ENCODE results near the gene KSR2. TPM values are rescaled to one million over a fixed set of nuclear protein-coding genes. Genes with fewer than 3 reads are reported as not detected.

The KSR2 gene
- total RNA-seq, 1 experiment from 2014 or later: 2.0 TPM

- ChIA-PET CTCF (no interaction called here), POLR2A (ENCODE audit: unreplicated experiment) (no interaction called here)
- intact Hi-C loops (cut with micrococcal nuclease; ENCODE audit: unreplicated experiment): no loop called here
- no peaks in the 10 kb centered on the region for H3K36me3 ChIP-seq (ENCODE audit: low read depth)
- H3K79me2 ChIP-seq (ENCODE audit: low read depth): no peaks in the 10 kb centered on the region
- no peak overlapping the region for H3K4me3 ChIP-seq
- BruUV-seq (replicated peaks): no TSS peak
- no peaks in the 10 kb centered on the region for H4K20me1 ChIP-seq (ENCODE audit: insufficient read depth)
- no peaks in the 10 kb centered on the region for H3K4me1 ChIP-seq (replicated peaks; ENCODE audit: insufficient read depth)
- no peak for DNase-seq
- peaks cover 36% of the 10 kb centered on the region for H3K27me3 ChIP-seq (ENCODE audit: insufficient read depth, low read depth)
- no peaks in the 10 kb centered on the region for H3K9me3 ChIP-seq (ENCODE audit: insufficient read depth, low read depth)
- no peak overlapping the region for H2AFZ ChIP-seq
- H3F3A ChIP-seq (ENCODE audit: insufficient read depth, low read depth): no peaks in the 10 kb centered on the region
- TF ChIP-seq CTCF (conservative IDR thresholded peaks at IDR 0.05): no peak
- no peak for TF ChIP-seq EZH2 (IDR thresholded peaks at IDR 0.05; ENCODE audit: low read depth)
- no peaks in the 10 kb centered on the region for H3K9me2 ChIP-seq (ENCODE audit: insufficient read depth)
- no peak overlapping the region for H3K4me2 ChIP-seq
- H3K27ac ChIP-seq: no peak overlapping the region
These were observed 405.1 kb downstream of the KSR2 start for GRCh38 chr12:117563706-117564105.

DNA sequence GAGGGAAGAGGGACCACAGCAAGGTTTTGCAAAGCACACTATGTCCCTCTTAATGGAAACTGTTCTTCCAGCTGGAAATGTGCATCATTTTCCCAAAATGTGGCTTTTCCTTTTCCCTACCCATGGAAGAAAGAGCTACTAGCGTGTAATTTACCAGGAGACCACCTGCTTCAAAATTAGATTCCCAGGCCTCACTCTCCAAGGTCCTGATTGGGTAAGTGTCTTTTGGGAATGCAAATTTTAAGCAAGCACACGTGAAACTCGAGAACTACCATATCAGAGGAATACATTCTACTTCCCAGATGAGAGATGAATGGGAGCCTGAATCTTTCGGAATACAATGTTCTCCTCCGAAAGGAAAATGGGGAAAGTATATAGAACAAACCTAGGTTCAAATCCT is 405.8 kb downstream of the KSR2 start:
- Histone ChIP-seq H3K4me2 (no peak overlapping the region), H4K20me1 (ENCODE audit: insufficient read depth) (no peaks in the 10 kb centered on the region), H3K9me3 (ENCODE audit: insufficient read depth, low read depth) (no peaks in the 10 kb centered on the region), H3K9me2 (ENCODE audit: insufficient read depth) (no peaks in the 10 kb centered on the region), H3K36me3 (ENCODE audit: low read depth) (no peaks in the 10 kb centered on the region), H3K79me2 (ENCODE audit: low read depth) (no peaks in the 10 kb centered on the region), H3K27ac (no peak overlapping the region), H2AFZ (no peak overlapping the region), H3K27me3 (ENCODE audit: insufficient read depth, low read depth) (peaks cover 30% of the 10 kb centered on the region), H3K4me3 (no peak overlapping the region), H3K4me1 (replicated peaks; ENCODE audit: insufficient read depth) (no peaks in the 10 kb centered on the region), H3F3A (ENCODE audit: insufficient read depth, low read depth) (no peaks in the 10 kb centered on the region)
- BruUV-seq (replicated peaks): no TSS peak
- CTCF ChIA-PET: no interaction called here
- POLR2A ChIA-PET (ENCODE audit: unreplicated experiment): no interaction called here
- no peak for DNase-seq
- TF ChIP-seq CTCF (conservative IDR thresholded peaks at IDR 0.05) (no peak), EZH2 (IDR thresholded peaks at IDR 0.05; ENCODE audit: low read depth) (no peak)
- intact Hi-C loops (cut with micrococcal nuclease; ENCODE audit: unreplicated experiment): no loop called here

DNA sequence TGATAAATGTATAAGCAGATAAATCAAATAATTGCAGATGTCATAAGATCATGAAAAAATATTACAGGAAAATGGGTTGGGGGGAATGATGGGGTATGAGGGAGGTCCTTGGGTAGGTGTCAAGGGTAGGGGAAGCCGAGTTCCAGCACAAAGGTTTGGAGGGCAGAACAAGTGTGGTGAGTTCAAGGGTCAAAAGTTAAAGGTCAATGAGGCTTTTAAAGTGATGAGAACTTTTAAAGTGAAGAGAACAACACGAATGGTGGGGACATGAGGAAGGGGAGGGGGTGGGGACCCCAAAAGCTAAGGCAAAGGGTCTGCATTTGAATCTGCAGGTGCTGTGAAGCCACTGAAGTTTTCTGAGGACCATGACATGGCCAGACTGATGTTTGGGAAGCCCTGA is 406.8 kb downstream of the KSR2 start:
- CTCF ChIA-PET: no interaction called here
- intact Hi-C loops (cut with micrococcal nuclease; ENCODE audit: unreplicated experiment): no loop called here
- no peak for TF ChIP-seq CTCF (conservative IDR thresholded peaks at IDR 0.05)
- no peak for TF ChIP-seq EZH2 (IDR thresholded peaks at IDR 0.05; ENCODE audit: low read depth)
- Histone ChIP-seq H3K9me3 (ENCODE audit: insufficient read depth, low read depth) (no peaks in the 10 kb centered on the region), H3K9me2 (ENCODE audit: insufficient read depth) (no peaks in the 10 kb centered on the region), H2AFZ (no peak overlapping the region), H3K4me2 (no peak overlapping the region), H3K79me2 (ENCODE audit: low read depth) (no peaks in the 10 kb centered on the region), H3K27ac (no peak overlapping the region), H3F3A (ENCODE audit: insufficient read depth, low read depth) (no peaks in the 10 kb centered on the region), H3K4me1 (replicated peaks; ENCODE audit: insufficient read depth) (no peaks in the 10 kb centered on the region), H3K36me3 (ENCODE audit: low read depth) (no peaks in the 10 kb centered on the region), H3K4me3 (no peak overlapping the region), H3K27me3 (ENCODE audit: insufficient read depth, low read depth) (peaks cover 28% of the 10 kb centered on the region), H4K20me1 (ENCODE audit: insufficient read depth) (no peaks in the 10 kb centered on the region)
- BruUV-seq (replicated peaks): no TSS peak
- no peak for DNase-seq
- POLR2A ChIA-PET (ENCODE audit: unreplicated experiment): no interaction called here
